GM20000 (cell line): Measurements from ENCODE around the gene NXPE2.

Experiments used
- DNase-seq: peaks from one replicate; pipeline ENCODE4 v3.0.0; 2012; ENCODE audit warnings: low spot score
- CTCF ChIP-seq: IDR thresholded peaks from 2 replicates; pipeline ENCODE4 v1.5.1; 2012; ENCODE audit warnings: mild to moderate bottlenecking, control low read depth; ENCODE audit errors: extremely low read depth, missing control alignments

The NXPE2 gene

DNA sequence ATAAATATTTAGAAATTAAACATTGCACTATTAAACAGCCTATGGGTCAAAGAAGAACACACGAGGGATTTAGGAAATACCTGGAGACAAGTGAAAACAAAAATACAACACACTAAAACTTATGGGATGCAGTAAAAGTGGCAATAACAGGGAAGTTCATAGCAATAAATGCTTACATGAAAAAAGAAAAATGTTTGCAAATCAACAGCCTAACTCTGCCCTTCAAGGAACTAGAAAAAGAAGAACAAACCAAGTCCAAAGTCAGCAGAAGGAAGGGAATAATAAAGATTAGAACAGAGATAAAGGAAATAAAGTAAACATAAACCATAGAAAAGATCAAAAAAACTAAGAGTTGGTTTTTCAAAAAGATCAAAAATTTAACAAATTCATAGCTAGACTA is 31.6 kb downstream of the NXPE2 start:
- no peak for DNase-seq
- TF ChIP-seq CTCF: no peak

- DNase-seq: no peak
These were observed 35.4 kb downstream of the NXPE2 start for GRCh38 chr11:114713756-114714155.

DNA sequence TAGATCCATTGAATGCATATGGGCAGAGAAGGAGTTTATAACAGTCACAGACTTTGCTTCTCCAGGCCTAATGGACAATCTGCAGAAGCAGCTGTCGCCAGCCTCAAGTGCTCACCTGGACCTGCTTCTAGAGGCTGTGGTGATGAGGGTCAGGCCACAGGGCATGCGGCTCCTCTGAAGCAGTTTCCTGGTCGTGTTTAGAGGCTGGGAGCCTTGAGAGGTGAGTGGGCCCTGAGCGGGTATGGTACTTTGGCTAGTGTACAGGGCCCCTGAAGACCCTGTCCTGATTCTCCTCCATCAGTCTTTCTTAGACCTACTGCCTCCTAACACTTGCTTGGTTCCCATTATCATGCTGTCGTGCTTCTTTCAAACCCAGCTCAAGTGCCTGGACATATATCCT is 41.2 kb downstream of the NXPE2 start:
- DNase-seq: no peak
- no peak for TF ChIP-seq CTCF

More at GRCh38 chr11:114713756-114714155, 35.4 kb downstream of the NXPE2 start:
- TF ChIP-seq CTCF: no peak

GRCh38 chr11:114724916-114725524 is 46.7 kb downstream of the NXPE2 start:
- DNase-seq: no peak

GRCh38 chr11:114725623-114726022 is 47.3 kb downstream of the NXPE2 start:
- no peak for DNase-seq

More at GRCh38 chr11:114724916-114725524, 46.7 kb downstream of the NXPE2 start:
- no peak for TF ChIP-seq CTCF

DNA sequence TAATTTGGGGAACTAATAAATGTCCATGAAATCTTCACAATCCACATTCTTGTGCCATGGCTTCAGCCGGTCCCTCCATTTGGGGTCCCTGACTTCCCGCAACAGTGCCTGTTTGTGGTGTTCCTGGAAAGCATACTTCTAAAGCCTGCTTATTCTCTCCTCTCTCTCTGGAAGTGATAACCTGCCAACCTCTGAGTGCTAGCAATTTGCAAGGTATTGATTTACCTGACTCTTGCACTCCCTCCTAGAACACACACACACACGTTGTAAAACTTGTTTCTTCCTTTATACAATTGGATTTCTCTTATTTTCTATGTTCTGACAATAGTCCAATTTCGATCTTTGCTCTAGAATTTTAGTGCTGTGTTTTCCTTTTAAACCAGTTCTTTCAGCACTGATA is 58.5 kb downstream of the NXPE2 start:
- no peak for TF ChIP-seq CTCF
- DNase-seq: no peak

More at GRCh38 chr11:114725623-114726022, 47.3 kb downstream of the NXPE2 start:
- no peak for TF ChIP-seq CTCF

DNA sequence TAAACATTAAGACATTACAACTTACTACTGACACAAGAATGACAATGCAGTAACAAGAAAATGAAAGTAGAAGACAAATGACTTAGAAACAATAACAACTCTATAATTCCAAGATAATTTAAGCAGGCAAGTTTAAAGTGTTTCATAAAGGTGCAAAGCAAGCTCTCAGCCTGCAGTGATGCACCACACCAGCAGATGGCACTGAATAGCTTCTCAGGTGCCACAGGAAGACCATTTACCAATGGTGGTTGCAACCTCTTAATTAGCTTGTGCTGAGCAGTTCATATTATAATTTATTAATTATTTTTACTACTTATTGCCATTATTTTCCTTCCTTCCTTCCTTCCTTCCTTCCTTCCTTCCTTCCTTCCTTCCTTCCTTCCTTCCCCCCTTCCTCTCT is 60.6 kb downstream of the NXPE2 start:
- TF ChIP-seq CTCF: peak; percentile 84
- DNase-seq: peak; percentile 37
